T1000 (cell line): Measurements from ENCODE around the gene TRPM4.
"Not testable (repeated sequence)": the region's sequence is repeated elsewhere in the genome, so short reads cannot be mapped to it uniquely, and the experiment has no call there.

ENCODE experiments used
- DNase-seq: peaks from one replicate; lab custom pipeline; 2025; ENCODE audit warnings: mixed read lengths; lab: John Stamatoyannopoulos, UW

TRPM4 gene

DNA sequence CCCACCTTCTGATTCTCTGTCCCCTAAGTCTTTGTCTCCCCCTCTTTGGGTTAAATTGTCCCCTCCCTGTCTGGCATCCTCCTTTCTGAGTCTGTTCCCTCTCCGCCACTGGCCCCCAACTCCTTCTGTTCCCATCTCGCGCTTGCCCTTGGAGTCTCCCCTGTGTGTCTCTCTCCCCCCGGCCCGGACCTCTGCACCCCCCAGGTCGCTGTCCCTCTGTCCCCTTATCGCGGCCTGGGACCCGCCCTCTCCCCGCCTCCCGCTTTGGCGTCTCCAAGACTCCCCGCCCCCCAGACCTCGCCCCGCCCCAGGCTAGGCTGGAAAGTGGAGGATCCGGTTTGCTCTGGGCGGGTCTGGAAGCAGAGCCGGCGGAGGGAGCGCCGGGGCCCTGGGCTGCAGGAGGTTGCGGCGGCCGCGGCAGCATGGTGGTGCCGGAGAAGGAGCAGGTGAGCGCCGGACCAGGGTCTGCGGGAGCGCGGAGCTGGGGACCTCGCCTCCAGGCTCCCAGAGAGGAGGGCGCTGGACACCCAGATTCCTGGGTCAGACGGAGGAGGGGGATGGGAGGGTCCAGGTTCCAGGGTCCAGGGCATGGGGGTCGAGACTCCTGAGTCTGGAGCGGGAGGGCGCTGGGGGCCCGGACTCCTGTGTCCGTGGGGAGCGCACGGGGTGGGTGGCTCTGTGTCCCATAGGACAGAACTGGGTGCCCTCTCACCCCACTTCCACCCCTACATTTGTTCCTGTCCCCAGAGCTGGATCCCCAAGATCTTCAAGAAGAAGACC is at the start of gene TRPM4:
TRPM4 (plus strand) TSS at position 348 of the 780 bp plus-strand sequence; CDS start at position 423, 75 bp downstream.
- DNase-seq = peak; percentile 55

DNA sequence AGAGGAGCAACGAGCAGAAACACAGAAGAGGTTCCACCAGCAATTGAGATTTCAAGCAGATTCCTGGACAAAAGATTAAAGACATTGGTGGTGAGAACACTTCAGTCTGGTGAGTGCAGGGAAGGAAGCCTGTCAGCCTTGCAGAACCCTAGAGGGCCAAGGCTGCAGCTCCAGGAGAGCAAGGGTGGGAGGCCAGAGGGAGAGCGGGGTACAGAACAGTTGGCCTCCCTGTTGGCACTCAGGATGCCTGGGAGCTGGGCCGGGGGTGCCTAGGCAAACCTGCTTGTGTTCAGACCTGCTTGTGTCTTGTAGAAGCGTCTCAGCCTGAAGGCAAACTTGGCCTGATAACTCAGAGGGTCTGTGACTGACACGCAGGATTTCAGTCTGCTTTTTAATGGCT is 48.5 kb upstream of the TRPM4 start:
- DNase-seq = no peak

DNA sequence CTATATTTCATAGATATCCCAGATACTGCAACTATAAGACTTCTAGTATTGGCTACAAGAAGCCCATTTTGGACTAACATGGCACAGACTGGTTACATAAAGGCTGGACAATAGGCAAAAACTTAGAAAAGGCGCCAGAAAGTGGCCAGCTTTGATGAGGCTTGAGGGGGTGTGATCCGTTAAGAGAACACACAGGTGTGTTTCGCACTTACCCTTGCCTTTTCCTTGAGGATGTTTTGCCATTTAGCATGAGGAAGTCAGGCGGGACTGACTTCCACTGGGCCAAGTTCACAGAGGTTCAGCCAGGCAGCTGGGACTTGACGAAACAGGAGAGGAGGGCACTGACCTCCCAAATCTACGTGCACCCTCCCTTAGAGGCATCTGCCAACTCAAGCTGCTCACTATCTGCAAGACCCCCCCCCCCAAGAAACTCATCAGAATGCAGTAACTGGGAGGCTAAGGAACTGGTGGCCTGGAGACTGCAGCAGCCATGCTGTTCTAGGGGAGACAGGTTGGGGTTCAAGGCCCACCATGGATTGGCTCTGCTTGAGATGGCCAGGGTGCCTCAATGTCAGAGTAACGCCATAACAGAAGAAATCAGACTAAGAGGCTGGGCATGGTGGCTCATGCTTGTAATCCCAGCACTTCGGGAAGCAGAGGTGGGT is 47.9 kb upstream of the TRPM4 start:
- no peak for DNase-seq

DNA sequence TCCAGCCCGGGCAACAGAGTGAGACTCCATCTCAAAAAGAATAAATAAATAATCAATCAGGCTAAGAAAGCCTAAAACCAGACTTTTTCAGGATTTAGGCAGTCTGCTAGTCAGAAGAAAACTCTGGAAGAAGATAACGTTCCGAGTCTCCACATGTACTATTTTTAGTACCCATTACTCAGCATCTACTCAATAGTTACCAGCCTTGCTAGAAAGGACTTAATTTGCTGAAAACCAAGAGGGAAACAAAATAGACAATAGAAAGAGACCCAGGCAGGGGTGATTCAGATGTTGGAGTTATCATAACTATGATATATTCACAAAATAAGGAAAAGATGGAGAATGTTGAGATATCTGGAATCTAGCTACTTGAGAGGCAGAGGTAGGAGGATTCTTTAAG is 47.0 kb upstream of the TRPM4 start:
- no peak for DNase-seq

DNA sequence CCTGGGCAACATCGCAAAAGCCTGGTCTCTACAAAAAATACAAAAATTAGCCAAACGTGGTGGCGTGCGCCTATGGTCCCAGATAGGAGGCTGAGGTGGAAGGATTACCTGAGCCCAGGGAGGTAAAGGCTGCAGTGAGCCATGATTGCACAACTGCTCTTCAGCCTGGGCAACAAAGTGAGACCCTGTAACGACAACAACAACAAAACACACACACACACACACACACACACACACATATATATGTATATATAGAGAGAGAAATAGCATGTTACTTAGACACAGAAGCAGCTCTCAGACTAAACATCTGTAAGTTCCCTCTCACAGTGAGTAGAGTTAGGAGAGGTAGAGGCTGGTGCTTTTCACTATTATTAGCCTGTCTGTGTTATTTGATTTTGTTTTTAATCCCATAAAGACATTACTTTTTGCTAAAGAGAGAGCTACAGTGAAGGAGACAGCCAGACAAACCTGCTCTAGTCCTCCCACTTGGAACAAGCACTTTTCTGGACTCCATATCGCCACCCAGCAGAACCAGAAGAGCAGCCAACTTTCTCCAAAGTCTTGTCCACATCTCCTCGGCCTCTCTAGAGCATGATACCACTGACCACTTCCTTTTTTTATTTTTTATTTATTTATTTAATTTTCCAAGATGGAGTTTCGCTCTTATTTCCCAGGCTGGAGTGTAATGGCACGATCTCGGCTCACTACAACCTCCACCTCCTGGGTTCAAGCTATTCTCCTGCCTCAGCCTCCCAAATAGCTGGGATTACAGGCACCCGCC is 46.2 kb upstream of the TRPM4 start:
- no peak for DNase-seq

DNA sequence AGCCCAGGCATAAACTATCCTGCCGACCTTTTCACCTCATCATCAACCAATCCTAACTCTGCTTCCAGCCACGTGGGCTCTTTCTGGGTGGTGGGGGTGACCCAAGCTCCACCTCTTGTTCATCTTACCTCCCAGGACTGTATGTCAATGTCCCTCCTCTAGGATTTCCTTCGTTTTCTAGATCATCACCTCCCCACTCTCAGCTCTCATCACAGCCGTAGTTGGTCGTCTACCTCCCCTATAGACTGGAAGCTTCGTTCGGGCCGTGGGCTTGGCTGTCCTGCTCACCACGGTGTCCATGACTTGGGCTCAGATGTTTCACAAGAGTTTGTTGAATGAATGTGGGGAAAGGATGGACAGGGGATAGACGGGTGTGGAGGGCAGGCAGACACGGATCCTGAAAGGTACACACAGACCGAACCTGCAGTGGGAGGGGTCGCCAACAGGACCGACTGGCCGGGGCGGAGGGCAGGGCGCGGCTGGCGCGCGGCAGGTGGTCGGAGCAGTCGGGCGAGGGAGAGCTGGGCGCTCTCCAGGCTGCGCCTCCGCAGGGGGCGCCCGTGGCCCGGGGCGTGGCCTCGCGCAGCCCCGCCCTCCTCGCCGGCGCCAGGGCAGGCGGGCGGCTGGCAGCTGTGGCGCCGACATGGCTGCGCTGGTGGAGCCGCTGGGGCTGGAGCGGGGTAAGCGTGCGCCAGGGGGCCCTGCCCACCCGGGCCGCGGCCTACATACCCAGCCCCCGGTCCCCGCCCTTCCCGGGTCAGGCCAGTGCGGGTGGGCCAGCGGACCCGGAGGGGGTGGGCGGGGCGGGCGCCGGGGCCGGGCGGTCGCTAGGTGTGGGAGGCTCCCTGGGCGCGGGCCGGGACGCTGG is 43.6 kb upstream of the TRPM4 start, which contains the start of gene LIN7B:
LIN7B (plus strand) TSS at position 609 of the 868 bp plus-strand sequence; CDS start at position 644, 35 bp downstream.
- peak; percentile 71 for DNase-seq

DNA sequence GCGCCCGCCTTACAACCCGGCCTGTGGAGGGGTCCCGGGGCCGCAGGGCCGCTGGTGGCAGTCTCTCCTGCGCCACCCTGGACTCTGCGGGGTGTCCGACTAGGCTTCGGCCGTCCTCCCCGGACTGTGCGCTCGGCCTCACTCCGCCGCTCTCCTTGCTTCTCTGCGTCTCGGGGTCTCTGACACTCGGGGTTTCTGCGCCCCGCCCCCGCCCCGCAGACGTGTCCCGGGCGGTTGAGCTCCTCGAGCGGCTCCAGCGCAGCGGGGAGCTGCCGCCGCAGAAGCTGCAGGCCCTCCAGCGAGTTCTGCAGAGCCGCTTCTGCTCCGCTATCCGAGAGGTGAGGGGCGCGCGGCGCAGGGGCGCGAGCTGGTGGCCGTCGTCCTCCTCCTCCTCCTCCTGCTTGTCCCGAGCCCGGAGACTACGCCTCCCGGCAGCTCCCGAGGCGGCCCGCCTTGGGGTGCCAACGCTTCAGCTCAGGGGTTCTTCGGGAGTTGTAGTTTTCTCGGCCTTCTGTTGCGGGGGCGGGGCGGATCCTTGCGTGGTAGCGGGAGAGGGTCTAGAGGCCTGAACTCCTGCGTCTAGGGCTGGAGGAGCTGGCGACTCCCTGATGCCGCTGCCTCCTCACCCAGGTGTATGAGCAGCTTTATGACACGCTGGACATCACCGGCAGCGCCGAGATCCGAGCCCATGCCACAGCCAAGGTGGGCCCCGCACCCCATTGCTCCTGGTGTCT is 42.8 kb upstream of the TRPM4 start:
- DNase-seq = no peak

DNA sequence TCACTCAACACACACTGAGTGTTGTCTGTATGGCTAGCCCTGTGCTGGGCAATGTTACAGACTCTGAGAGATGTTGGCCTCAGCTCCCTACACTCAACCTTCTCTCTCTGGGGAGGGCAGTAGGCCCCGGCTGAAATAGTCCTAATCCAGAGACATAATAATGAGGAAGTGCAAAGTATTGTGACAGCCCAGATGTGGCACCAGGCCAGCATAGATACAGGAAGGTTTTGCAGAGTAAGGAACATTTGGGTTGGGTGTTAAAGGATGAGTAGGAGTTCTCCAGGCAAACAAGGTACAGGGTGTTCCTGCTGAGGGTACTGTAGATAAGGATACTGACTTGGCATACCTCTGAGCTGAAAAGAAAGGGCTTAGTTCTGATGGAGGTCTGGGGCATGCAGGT is 41.0 kb upstream of the TRPM4 start:
- no peak for DNase-seq

DNA sequence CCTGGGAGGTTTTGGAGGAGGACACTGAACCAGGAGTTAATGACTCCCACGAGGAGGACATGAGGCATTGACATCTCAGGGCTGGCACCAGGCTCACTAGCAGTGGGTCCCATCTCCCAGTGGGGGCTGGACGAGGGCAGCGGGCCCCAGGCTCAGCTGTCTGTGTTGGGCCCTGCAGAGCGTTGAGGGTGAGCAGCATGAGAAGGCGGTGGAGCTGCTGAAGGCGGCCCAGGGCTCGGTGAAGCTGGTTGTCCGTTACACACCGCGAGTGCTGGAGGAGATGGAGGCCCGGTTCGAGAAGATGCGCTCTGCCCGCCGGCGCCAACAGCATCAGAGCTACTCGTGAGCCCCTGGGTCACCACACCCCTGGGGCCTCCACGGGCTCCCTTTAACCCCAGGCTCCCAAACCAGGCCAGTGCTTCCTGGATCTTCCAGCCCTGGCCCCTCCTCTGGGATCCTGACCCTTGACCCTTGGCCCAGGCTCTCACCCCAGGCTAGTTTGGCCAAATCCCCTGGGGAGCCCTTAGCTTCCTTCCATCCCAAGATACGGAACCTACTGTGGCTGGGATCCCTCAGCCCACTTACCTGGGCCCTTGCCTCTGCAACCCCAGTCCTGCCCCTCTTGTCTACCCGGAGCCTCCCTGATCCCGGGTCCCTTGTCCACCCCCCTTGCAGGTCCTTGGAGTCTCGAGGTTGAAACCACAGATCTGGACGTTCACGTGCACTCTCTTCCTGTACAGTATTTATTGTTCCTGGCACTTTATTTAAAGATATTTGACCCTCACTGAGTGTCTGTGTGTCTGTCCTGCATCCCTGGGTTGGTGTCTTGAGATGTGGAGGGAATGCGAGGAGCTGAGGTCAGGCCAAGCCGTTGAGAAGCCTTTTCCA is 39.7 kb upstream of the TRPM4 start:
- no peak for DNase-seq

DNA sequence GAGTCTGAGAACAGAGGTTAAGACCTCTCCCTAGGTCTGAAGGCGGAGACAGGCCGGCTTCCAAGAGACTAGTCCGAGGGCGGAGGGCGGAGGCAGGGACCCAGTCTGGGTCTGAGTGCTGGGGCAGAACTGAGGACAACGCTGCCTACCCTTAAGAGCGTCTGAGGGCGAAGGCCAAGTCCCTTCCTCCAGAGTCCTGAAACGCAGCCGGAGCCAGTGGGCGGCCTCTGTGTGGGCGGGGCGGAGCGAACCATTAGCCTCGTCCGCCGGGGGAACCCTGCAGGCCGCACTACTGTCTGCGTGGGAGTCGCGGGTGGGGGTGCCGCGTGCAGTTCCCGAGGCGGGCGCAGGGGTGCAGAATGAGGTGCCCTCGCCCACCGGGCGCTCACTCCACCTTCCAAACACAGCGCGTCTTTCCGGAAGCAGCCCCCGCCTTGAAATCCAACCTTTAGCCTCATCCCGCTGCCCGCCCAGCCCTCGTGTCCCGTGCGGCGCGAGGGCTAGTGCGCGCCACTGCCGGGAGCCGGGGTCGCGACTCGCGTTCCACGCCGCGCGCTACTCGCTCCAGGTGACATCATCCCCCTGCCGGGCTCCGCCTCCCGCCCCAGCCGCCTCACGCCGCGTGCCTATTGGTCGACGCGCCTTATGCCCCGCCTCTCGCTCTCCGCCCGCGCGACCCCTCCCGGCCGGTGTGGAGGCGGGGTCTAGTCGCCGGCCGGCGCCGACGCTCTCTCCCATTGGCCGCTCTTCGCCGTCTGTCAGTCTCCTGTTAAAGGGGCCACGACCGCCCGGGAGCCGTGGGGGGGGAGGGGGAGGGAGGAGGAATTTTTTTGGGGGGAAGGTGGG is 38.8 kb upstream of the TRPM4 start, which contains the start of gene C19orf73:
C19orf73 (minus strand) TSS at position 579 of the 846 bp plus-strand sequence; CDS start at position 458, 121 bp downstream.
- DNase-seq = peak; percentile 88

DNA sequence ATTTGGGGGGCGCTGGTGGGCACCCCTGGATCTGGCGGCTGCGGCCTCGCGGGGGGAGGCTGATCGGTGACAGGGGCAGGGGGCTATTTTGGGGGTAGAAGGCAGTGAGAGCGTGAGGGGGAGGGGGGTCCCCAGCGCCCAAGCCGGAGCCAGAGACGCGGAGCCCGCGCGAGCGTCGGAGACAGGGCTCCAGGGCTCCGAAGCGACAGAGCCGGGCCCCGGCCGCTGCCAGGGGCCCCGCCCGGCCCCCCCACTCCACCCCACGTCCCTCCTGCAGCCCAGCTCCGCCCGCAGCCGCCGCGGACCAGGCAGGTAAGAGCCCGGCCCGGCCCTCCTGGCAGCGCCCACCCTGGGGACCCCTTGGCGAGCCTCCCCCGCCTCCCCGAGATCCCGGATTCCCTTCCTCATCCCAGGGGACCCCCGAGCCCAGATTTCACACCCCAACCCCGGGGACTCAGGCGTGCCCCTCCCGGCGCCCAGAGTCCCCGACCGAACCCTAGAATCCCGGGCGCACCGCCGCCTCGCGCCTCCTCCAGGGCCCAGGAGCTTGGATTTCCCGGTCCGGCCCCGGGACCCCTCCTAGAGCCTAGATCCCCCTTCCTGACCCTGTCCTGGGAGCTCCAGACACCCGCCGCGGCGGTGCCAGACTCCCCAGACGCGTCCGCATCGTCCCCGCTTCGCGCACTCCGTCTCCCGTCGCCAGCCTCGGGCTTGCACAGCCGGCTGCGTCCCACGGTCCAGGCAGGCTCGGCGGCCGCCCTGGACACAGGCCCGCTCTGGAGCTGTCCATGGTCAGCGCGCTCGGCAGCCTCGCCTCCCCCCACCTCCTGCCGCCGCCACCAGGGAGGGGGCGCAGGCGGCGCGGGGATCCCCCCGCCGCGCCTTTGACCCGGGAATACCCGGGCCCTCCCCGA is 37.9 kb upstream of the TRPM4 start, which contains the start of gene PPFIA3:
PPFIA3 (plus strand) TSS at position 134 of the 914 bp plus-strand sequence. CDS start 8,330 bp downstream, outside the sequence.
- DNase-seq = peak; percentile 32

DNA sequence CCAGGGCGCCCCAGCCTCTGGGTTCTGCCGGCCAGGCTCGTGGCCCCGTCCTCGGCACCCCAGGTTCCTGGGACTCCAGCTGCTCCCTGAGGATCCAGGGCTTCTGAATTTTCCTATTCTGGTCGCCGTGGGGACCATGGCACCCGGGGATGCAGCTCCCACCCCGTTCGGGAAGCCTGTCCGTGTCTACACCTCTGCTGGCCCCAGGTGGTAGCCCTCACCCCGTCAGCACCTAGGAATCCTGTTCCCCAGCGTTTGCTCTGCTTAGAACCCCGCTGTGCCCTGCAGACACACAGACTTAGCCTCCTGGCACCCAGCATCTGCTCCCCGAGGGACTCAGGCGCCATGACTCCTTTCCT is 37.3 kb upstream of the TRPM4 start:
- no peak for DNase-seq

DNA sequence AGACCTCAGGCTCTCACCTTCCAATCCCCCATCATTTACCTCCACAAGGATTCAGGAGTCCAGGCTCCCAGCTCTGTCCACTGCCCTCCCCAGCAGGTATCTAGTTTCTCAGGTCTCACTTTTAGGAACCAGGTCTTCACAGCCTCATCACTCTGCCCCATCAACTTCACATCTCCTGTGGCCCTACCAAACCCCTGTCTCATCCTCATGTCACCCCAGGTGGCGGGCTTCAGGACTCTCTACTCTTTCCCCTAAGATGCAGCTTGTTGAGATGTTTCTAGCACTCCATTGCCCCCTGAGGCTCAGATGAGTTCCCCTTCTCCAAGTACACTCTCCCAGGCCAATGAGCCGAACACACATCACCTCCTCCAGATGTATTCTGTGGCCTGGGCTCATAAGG is 36.7 kb upstream of the TRPM4 start:
- no peak for DNase-seq

DNA sequence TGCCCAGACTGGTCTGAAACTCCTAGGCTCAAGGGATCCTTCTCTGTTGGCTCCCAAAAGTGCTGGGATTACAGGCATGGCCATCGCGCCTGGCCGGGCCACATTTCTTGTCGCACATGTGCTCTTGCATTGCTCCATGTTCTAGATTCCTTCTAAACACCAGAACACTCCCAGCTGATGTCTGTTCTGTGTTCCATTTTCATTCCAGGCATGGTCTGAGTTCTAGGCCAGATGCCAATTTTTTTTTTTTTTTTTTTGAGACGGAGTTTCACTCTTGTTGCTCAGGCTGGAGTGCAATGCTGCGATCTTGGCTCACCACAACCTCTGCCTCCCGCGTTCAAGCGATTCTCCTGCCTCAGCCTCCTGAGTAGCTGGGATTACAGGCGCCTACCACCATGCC is 35.8 kb upstream of the TRPM4 start:
- DNase-seq = not testable (repeated sequence)

DNA sequence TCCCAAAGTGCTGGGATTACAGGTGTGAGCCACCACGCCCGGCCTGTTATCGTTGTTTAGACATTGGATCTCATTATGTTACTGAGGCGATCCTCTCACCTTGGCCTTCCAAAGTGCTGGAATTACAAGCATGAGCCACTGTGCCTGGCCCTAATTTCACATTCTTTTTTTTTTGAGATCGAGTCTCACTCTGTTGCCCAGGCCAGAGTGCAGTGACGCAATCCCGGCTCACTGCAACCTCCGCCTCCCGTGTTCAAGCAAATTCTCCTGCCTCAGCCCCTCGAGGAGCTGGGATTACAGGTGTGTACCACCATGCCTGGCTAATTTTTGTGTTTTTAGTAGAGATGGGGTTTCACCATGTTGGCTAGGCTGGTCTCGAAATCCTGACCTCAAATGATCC is 34.3 kb upstream of the TRPM4 start:
- DNase-seq = not testable (repeated sequence)

DNA sequence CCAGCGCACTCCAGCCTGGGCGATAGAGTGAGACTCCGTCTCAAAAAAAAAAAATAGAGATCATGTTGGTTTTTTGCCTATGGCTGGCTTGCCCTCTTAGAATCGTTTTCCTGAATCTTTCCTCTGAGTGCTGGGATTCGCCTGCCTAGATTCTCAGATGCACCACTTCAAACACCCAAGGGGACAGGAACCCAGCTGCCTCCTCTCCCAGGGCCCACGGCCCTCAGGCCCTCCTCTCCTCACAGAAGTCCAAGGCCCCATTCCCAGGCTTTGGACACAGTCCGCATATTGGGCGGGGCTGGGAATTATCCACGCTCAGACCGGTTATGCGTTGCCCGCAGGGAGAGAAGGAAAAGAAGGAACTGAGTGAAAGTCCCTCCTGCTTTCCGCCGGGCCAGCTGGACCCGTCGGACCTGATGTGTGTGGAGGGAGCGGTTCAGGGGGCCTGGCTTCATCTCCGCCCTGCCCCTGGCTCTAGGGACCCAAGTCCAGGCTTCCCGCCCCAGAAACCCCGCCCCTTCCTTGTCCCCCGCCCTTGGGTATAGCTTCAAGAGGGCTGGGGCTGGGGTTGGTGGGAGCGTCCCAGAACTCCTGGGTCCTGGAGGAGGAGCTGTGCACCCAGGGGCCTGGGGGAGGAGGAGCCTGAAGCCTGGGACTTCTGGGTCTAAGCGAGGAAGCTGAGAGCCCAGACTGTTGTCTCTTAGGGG is 32.4 kb upstream of the TRPM4 start:
- no peak for DNase-seq

DNA sequence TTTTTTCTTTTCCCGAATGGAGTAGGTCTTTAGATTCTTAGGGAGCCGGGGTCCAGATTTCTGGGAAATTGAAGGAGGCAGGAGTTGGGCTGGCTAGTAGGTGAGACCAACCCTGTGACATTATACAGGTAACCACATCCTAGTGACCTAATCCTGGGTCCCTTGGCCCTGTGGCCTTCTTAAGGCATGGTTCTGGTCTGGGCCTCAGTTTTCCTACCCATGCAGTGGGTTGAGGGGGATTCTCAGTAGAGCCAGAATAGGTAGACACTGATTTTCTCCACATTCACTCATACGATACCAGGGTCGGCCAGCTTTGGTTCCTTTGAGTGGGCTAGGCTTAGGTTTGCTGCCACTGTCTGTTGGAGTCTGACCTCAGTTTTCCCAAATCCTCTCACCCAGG is 31.0 kb upstream of the TRPM4 start:
- no peak for DNase-seq
